WTC11 (cell line): ENCODE data around the gene EPDR1. TPM values are rescaled to one million over a fixed set of nuclear protein-coding genes. Genes with fewer than 3 reads are reported as not detected.

Experiments used
- ATAC-seq: fragments of 200-7000 bp; cut with Tn5 transposase; 2 replicates; pipeline ENCODE4 v1.10.0; 2021; ENCODE audit warnings: mild to moderate bottlenecking, moderate library complexity
- CTCF ChIA-PET: fragments of 300-600 bp; sonication (Branson Sonifier 250); formaldehyde crosslinking; loops from one replicate; lab custom pipeline; 2021; ENCODE audit warnings: antibody characterized with exemption; lab: Charles Lee
- POLR2A ChIA-PET: fragments of 350-600 bp; sonication (Branson Sonifier 250); formaldehyde crosslinking; loops from one replicate; lab custom pipeline; 2021; ENCODE audit warnings: antibody characterized with exemption; lab: Charles Lee
- DNase-seq: peaks from one replicate; pipeline ENCODE4 v3.0.0; 2021; ENCODE audit warnings: low spot score
- H3K27ac Mint-ChIP-seq: 2 replicates; pipeline ENCODE4 v1.8.0; 2021; ENCODE audit warnings: mixed read lengths
- H3K27me3 Mint-ChIP-seq: 2 replicates; pipeline ENCODE4 v1.8.0; 2021; ENCODE audit warnings: low read depth, mild to moderate bottlenecking, moderate library complexity, mixed read lengths
- H3K36me3 Mint-ChIP-seq: 2 replicates; pipeline ENCODE4 v1.8.0; 2021; ENCODE audit warnings: mixed read lengths
- H3K4me1 Mint-ChIP-seq: 2 replicates; pipeline ENCODE4 v1.8.0; 2022; ENCODE audit warnings: mixed read lengths
- H3K4me3 Mint-ChIP-seq: 2 replicates; pipeline ENCODE4 v1.8.0; 2021; ENCODE audit warnings: mild to moderate bottlenecking, moderate library complexity, mixed read lengths
- H3K9me3 Mint-ChIP-seq: 2 replicates; pipeline ENCODE4 v1.8.0; 2021; ENCODE audit warnings: mixed read lengths
- AFF4 ChIP-seq: sonication (generic); formaldehyde crosslinking; IDR thresholded peaks from 2 replicates; pipeline ENCODE4 v1.8.1; 2023; ENCODE audit warnings: mild to moderate bottlenecking, missing genetic modification reagents, borderline replicate concordance
- ATF6 ChIP-seq: sonication (generic); formaldehyde crosslinking; IDR thresholded peaks from 2 replicates; pipeline ENCODE4 v1.8.1; 2023; ENCODE audit warnings: mild to moderate bottlenecking, missing genetic modification reagents
- CDX4 ChIP-seq: fragments of 250-450 bp; sonication (Bioruptor Pico); IDR thresholded peaks from 2 replicates; pipeline ENCODE4 v1.9.0; 2021; ENCODE audit warnings: moderate library complexity, mild to moderate bottlenecking, inconsistent platforms, borderline replicate concordance
- E2F1 ChIP-seq: sonication (generic); formaldehyde crosslinking; IDR thresholded peaks from 2 replicates; pipeline ENCODE4 v1.8.0; 2022; ENCODE audit warnings: mild to moderate bottlenecking, missing genetic modification reagents
- FOXJ3 ChIP-seq: sonication (generic); formaldehyde crosslinking; IDR thresholded peaks from 2 replicates; pipeline ENCODE4 v1.9.0; 2021; ENCODE audit warnings: missing genetic modification reagents, mild to moderate bottlenecking, borderline replicate concordance
- FOXP1 ChIP-seq: sonication (generic); formaldehyde crosslinking; IDR thresholded peaks from 2 replicates; pipeline ENCODE4 v1.8.0; 2022; ENCODE audit warnings: missing genetic modification reagents, mild to moderate bottlenecking, moderate library complexity, borderline replicate concordance
- HMGA2 ChIP-seq: fragments of 250-450 bp; sonication (Bioruptor Pico); IDR thresholded peaks from 2 replicates; pipeline ENCODE4 v1.4.0; 2021; ENCODE audit warnings: mild to moderate bottlenecking, moderate library complexity
- IRF1 ChIP-seq: sonication (generic); formaldehyde crosslinking; IDR thresholded peaks from 2 replicates; pipeline ENCODE4 v1.8.0; 2023; ENCODE audit warnings: missing genetic modification reagents
- NR1H2 ChIP-seq: sonication (generic); formaldehyde crosslinking; IDR thresholded peaks from 2 replicates; pipeline ENCODE4 v1.9.0; 2021; ENCODE audit warnings: mild to moderate bottlenecking, moderate library complexity, missing genetic modification reagents
- RELA ChIP-seq: sonication (generic); formaldehyde crosslinking; IDR thresholded peaks from 2 replicates; pipeline ENCODE4 v1.8.1; 2022; ENCODE audit warnings: missing genetic modification reagents, mild to moderate bottlenecking, borderline replicate concordance
- ZNF138 ChIP-seq: sonication (generic); formaldehyde crosslinking; conservative IDR thresholded peaks from 2 replicates; pipeline ENCODE4 v1.8.1; 2022; ENCODE audit warnings: mild to moderate bottlenecking, moderate library complexity, missing genetic modification reagents
- ZNF232 ChIP-seq: sonication (generic); formaldehyde crosslinking; IDR thresholded peaks from 2 replicates; pipeline ENCODE4 v1.8.0; 2022; ENCODE audit warnings: mild to moderate bottlenecking, missing genetic modification reagents
- ZNF423 ChIP-seq: fragments of 250-450 bp; sonication (Bioruptor Pico); IDR thresholded peaks from 2 replicates; pipeline ENCODE4 v2.1.2; 2022; ENCODE audit warnings: mild to moderate bottlenecking, moderate library complexity
- total RNA-seq: library from RNA; stranded (reverse); gene quantifications from 3 replicates; pipeline ENCODE4 v1.2.3, GENCODE V29; 2021

EPDR1 gene
- total RNA-seq, 1 experiment from 2014 or later = 7.4 TPM

GRCh38 chr7:37924491-37925041 lies 4.1 kb downstream of the EPDR1 start:
- ATAC-seq (no peak), DNase-seq (no peak)
- peaks cover 13% of the 10 kb centered on the region for H3K4me1 Mint-ChIP-seq
- no peak overlapping the region for H3K4me3 Mint-ChIP-seq
- peaks cover 17% of the 10 kb centered on the region for H3K27me3 Mint-ChIP-seq
- ChIA-PET POLR2A (no interaction called here), CTCF (no interaction called here)
- peaks cover 7% of the 10 kb centered on the region for H3K36me3 Mint-ChIP-seq
- no peak for TF ChIP-seq ZNF138 (CRISPR knock-in tag)
- no peak for TF ChIP-seq FOXJ3
- no peak for TF ChIP-seq FOXP1 (CRISPR knock-in tag)
- no peak for TF ChIP-seq CDX4
- TF ChIP-seq IRF1 (CRISPR knock-in tag) = no peak
- H3K9me3 Mint-ChIP-seq = peaks cover 17% of the 10 kb centered on the region; the same call in 1 of the 2 replicates
- H3K27ac Mint-ChIP-seq = no peak overlapping the region

- H3K27ac Mint-ChIP-seq = no peak overlapping the region
- no peak overlapping the region for H3K4me3 Mint-ChIP-seq
- ATAC-seq = no peak
- H3K27me3 Mint-ChIP-seq = peaks cover 6% of the 10 kb centered on the region
- CTCF ChIA-PET = no interaction called here
- no peak for TF ChIP-seq ZNF423 (CRISPR knock-in tag)
- no peak for TF ChIP-seq NR1H2
- no peak for TF ChIP-seq ATF6 (CRISPR knock-in tag)
- TF ChIP-seq HMGA2 (CRISPR knock-in tag) = no peak
- TF ChIP-seq AFF4 (CRISPR knock-in tag) = no peak
- no peak for TF ChIP-seq FOXJ3
- TF ChIP-seq E2F1 (CRISPR knock-in tag) = no peak
- no peak for TF ChIP-seq RELA (CRISPR knock-in tag)
- no peak for TF ChIP-seq ZNF232
- TF ChIP-seq, all 79 proteins: peak for 0
- Mint-ChIP-seq H3K9me3 (peaks cover 17% of the 10 kb centered on the region; the same call in 1 of the 2 replicates), H3K4me1 (peaks cover 8% of the 10 kb centered on the region), H3K36me3 (peaks cover 7% of the 10 kb centered on the region)
- POLR2A ChIA-PET = no interaction called here
- DNase-seq = no peak
Measured at GRCh38 chr7:37925620-37926019, 5.2 kb downstream of the EPDR1 start.
